ENCODE results near the gene ZNF316. TPM values are rescaled to one million over a fixed set of nuclear protein-coding genes. Genes with fewer than 3 reads are reported as not detected.

ZNF316 gene
- 10 to 100 TPM; 22.3 to 40.9 (median 24.1) TPM for total RNA-seq
- long read RNA-seq, donor 1, full-length matches to known transcripts, result 8 of 68 reads
- long read RNA-seq, donor 1, partial matches to known transcripts, result 57 of 68 reads
- long read RNA-seq, donor 1, other reads (novel, unspliced or antisense), result 3 of 68 reads
- long read RNA-seq, donor 2, partial matches to known transcripts, result 0 of 1 reads
- long read RNA-seq, donor 2, other reads (novel, unspliced or antisense), result 1 of 1 reads

DNA sequence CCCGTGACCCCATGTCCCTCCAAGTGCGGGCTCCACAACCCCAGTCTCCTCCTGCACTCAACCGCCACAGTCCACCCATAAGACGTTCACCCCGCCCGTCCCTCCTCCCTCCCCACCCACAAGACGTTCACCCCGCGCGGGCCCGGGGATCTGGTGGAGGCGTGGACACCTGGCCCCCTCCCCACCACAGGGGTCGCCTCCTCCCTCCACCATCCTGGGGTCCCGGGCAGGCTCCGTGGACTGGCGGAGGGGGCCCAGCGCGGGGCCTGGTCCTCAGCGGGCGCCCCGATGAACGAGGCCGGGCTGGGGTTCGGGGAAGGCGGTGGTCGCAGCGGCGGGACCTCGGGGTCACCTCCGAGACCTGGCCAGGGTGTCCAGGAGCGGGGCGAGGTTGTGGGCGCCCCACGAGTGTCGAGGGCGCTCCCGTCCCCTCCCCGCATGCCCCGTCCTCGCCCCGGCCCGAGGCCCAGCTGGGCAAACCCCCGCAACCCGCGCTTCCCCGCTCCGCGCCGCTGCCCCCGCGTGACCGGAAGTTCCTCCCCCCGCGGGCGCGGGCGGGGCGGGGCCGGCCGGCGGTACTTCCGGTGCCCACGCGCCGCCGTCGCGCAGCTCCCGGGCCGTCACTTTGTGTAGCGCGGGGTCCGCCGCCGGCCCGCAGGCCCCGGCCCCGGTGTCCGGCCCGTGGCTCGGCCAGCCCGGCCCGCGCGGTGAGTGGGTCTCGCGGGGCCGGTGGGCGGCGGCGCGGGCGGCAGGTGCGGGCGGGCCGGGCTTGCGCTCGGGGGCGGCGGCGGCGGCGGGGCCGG lies at the start of gene ZNF316:
Gene ZNF316 (plus strand): TSS at position 578 of the 803 bp plus-strand sequence. CDS start 5,092 bp downstream, outside the sequence.
- ATAC-seq (peak; percentile 88), DNase-seq (peak; percentile 57 to 78 (median 76))
- Histone ChIP-seq H3K4me1 (ENCODE audit: low read depth) (peaks cover 8% of the 10 kb centered on the region), H3K36me3 (ENCODE audit: low read depth) (no peaks in the 10 kb centered on the region), H3K9me3 (no peaks in the 10 kb centered on the region), H3K4me3 (peak within 1 kb of the TSS; percentile 57)
- TF ChIP-seq, protein P1, sequence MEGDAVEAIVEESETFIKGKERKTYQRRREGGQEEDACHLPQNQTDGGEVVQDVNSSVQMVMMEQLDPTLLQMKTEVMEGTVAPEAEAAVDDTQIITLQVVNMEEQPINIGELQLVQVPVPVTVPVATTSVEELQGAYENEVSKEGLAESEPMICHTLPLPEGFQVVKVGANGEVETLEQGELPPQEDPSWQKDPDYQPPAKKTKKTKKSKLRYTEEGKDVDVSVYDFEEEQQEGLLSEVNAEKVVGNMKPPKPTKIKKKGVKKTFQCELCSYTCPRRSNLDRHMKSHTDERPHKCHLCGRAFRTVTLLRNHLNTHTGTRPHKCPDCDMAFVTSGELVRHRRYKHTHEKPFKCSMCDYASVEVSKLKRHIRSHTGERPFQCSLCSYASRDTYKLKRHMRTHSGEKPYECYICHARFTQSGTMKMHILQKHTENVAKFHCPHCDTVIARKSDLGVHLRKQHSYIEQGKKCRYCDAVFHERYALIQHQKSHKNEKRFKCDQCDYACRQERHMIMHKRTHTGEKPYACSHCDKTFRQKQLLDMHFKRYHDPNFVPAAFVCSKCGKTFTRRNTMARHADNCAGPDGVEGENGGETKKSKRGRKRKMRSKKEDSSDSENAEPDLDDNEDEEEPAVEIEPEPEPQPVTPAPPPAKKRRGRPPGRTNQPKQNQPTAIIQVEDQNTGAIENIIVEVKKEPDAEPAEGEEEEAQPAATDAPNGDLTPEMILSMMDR (IDR thresholded peaks at IDR 0.05), result no peak
- intact Hi-C loops (cut with DNase I, micrococcal nuclease), result no loop called here

DNA sequence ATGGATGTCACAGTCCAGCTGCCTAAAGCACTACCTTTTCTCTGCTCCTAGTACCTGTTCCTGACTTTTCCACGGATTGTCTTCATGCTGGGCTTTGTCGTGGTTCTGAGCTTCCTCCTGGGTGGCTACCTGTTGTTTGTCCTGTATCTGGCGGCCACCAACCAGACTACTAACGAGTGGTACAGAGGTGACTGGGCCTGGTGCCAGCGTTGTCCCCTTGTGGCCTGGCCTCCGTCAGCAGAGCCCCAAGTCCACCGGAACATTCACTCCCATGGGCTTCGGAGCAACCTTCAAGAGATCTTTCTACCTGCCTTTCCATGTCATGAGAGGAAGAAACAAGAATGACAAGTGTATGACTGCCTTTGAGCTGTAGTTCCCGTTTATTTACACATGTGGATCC lies 48.6 kb upstream of the ZNF316 start:
- H3K4me3 ChIP-seq, result no peak overlapping the region
- no peaks in the 10 kb centered on the region for H3K36me3 ChIP-seq (ENCODE audit: low read depth)
- H3K4me1 ChIP-seq (ENCODE audit: low read depth), result peaks cover 8% of the 10 kb centered on the region
- intact Hi-C loops (cut with DNase I, micrococcal nuclease), result no loop called here
- peak in 1 of 3 donors; percentile 39 for DNase-seq
- H3K9me3 ChIP-seq, result no peaks in the 10 kb centered on the region
- TF ChIP-seq, protein P1 (IDR thresholded peaks at IDR 0.05), result no peak
- ATAC-seq, result no peak

DNA sequence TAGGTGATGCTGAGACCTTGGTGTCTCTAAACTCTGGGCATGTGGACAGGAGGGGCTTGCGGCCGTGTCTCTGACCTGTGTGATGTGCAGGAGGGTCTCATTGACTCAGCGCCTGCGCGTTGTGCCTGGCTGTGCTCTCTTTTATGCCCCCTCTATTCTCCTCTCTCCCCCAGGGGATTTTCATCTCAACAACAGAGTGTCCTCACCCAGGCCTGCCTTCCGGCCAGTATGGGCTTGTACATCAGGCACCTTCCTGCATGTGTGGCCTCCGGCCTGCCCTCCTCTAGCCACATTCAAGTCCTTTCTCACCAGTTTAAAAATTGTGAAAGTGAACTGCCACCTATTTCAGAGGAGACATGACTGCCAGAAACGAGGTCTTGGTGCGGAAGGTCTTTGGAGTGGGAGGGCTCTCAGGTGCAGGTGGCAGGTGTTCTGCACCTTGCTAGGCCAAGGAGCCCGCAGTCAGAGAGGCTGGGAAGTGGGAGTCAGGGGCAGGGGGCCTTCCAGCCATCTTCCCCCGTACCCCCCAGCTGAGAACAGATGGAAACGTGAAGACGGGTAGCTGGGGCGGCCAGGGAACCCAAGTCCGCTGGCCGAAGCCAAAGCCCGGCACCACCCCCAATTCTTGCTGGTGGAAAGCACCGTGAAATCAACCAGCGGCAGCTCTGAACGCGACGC lies 47.8 kb upstream of the ZNF316 start:
- Histone ChIP-seq H3K9me3 (no peaks in the 10 kb centered on the region), H3K36me3 (ENCODE audit: low read depth) (peaks cover under 1% of the 10 kb centered on the region), H3K4me3 (no peak overlapping the region), H3K4me1 (ENCODE audit: low read depth) (peaks cover 8% of the 10 kb centered on the region)
- TF ChIP-seq, protein P1 (IDR thresholded peaks at IDR 0.05), result no peak
- no peak for ATAC-seq
- DNase-seq, result no peak
- intact Hi-C loops (cut with DNase I, micrococcal nuclease), result no loop called here

DNA sequence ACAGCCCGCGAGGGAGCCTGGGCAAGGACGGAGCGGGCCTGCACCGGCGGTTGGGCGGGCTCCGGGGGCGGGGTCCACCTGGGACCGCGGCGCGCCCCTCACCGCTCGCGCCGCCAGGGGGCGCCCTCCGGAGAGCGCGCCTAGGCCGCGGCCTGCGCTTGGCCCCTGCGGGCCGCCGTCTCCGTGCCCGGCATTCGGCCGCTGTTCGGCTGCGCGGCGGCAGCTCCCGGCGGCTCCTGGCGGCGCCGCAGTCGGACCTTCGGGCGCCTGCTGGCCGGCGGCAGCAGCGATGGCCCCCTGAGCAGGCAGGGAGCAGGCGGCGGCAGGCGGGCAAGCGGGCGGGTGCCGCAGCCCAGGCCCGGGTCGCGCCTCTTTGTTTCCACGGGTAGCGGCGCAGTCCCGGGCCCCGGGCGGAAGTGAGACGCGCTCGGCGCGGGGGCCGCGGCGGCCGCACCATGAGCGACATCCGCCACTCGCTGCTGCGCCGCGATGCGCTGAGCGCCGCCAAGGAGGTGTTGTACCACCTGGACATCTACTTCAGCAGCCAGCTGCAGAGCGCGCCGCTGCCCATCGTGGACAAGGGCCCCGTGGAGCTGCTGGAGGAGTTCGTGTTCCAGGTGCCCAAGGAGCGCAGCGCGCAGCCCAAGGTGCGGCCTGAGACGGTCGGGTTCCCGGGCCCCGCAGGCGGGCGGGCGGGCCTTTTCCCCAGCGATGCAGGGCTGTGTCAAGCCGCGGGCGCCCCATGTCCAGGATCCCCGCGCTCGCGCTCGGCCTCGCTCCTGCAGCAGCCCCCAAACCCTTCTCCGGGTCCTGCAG lies 47.1 kb upstream of the ZNF316 start, which contains the start of gene INTS15:
Gene INTS15 (plus strand): TSS at position 193 of the 816 bp plus-strand sequence. CDS start 263 bp downstream, at position 456.
- TF ChIP-seq, protein P1 (IDR thresholded peaks at IDR 0.05), result peak; percentile 91
- Histone ChIP-seq H3K4me1 (ENCODE audit: low read depth) (peaks cover 8% of the 10 kb centered on the region), H3K36me3 (ENCODE audit: low read depth) (peaks cover 7% of the 10 kb centered on the region), H3K9me3 (no peaks in the 10 kb centered on the region), H3K4me3 (peak within 1 kb of the TSS; percentile 58)
- intact Hi-C loops (cut with DNase I, micrococcal nuclease), result no loop called here
- DNase-seq (peak; percentile 83 to 88 (median 85)), ATAC-seq (peak; percentile 98)

DNA sequence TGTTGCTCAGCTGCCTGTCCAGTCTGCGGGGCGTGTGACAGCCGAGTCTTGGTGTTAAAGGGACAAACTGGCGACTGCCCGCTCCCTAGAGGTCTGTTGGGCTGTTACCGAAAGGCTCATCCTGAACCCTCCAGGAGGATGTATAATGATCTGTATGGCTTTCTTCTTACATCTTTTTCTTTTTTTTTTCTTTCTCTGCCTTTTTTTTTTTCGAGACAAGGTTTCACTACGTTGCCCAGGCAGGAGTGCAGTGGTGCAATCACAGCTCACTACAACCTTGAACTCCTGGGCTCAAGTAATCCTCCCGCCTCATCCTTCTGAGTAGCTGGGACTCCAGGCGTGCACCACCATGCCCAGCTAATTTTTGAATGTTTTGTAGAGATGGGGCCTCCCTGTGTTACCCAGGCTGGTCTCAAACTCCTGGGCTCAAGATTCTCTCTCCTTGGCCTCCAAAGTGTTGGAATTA lies 46.4 kb upstream of the ZNF316 start:
- Histone ChIP-seq H3K4me3 (peak overlapping the region; percentile 58), H3K9me3 (no peaks in the 10 kb centered on the region), H3K36me3 (ENCODE audit: low read depth) (peaks cover 7% of the 10 kb centered on the region), H3K4me1 (ENCODE audit: low read depth) (peaks cover 8% of the 10 kb centered on the region)
- ATAC-seq (peak; percentile 48), DNase-seq (peak in 1 of 3 donors; percentile 2)
- intact Hi-C loops (cut with DNase I, micrococcal nuclease), result no loop called here
- TF ChIP-seq, protein P1 (IDR thresholded peaks at IDR 0.05), result no peak

All from mucosa of descending colon (tissue), 3 donors.